Ishikawa (cell line): Measurements from ENCODE around the gene CEP112.

Experiments used
- FOXM1 ChIP-seq: IDR thresholded peaks from 2 replicates; pipeline ENCODE4 v1.6.1; 2012; ENCODE audit warnings: low read depth, borderline replicate concordance
- RAD21 ChIP-seq: IDR thresholded peaks from 2 replicates; pipeline ENCODE4 v1.6.1; 2012; ENCODE audit warnings: low read depth
- TAF1 ChIP-seq: IDR thresholded peaks from 2 replicates; pipeline ENCODE4 v1.6.1; 2012; ENCODE audit warnings: low read depth, mild to moderate bottlenecking
- TF ChIP-seq, protein P1 (sequence below): IDR thresholded peaks from 2 replicates; pipeline ENCODE4 v1.6.1; 2012
- TF ChIP-seq, protein P2 (sequence below): IDR thresholded peaks from 2 replicates; pipeline ENCODE4 v1.6.1; 2012; ENCODE audit warnings: low read depth, mild to moderate bottlenecking

- TF ChIP-seq, protein P1, sequence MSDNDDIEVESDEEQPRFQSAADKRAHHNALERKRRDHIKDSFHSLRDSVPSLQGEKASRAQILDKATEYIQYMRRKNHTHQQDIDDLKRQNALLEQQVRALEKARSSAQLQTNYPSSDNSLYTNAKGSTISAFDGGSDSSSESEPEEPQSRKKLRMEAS = no peak
- no peak for TF ChIP-seq RAD21
- no peak for TF ChIP-seq TAF1
- TF ChIP-seq, protein P2, sequence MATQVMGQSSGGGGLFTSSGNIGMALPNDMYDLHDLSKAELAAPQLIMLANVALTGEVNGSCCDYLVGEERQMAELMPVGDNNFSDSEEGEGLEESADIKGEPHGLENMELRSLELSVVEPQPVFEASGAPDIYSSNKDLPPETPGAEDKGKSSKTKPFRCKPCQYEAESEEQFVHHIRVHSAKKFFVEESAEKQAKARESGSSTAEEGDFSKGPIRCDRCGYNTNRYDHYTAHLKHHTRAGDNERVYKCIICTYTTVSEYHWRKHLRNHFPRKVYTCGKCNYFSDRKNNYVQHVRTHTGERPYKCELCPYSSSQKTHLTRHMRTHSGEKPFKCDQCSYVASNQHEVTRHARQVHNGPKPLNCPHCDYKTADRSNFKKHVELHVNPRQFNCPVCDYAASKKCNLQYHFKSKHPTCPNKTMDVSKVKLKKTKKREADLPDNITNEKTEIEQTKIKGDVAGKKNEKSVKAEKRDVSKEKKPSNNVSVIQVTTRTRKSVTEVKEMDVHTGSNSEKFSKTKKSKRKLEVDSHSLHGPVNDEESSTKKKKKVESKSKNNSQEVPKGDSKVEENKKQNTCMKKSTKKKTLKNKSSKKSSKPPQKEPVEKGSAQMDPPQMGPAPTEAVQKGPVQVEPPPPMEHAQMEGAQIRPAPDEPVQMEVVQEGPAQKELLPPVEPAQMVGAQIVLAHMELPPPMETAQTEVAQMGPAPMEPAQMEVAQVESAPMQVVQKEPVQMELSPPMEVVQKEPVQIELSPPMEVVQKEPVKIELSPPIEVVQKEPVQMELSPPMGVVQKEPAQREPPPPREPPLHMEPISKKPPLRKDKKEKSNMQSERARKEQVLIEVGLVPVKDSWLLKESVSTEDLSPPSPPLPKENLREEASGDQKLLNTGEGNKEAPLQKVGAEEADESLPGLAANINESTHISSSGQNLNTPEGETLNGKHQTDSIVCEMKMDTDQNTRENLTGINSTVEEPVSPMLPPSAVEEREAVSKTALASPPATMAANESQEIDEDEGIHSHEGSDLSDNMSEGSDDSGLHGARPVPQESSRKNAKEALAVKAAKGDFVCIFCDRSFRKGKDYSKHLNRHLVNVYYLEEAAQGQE = no peak
- TF ChIP-seq FOXM1 = no peak
Observed at GRCh38 chr17:65618516-65618915, 573.4 kb downstream of the CEP112 start.
